WERI-Rb-1 (cell line): ENCODE data around the gene TMCC3.

Experiments used
- DNase-seq: peaks from one replicate; pipeline ENCODE4 v3.0.0-alpha.2; 2020
- H3K27ac ChIP-seq: fragments of 250-450 bp; sonication (Bioruptor Pico); 2 replicates; pipeline ENCODE4 v1.5.1; 2020; ENCODE audit warnings: mild to moderate bottlenecking, moderate library complexity
- H3K27me3 ChIP-seq: fragments of 250-450 bp; sonication (Bioruptor Pico); 2 replicates; pipeline ENCODE4 v1.5.1; 2021; ENCODE audit warnings: mild to moderate bottlenecking, low read depth, moderate library complexity; ENCODE audit not compliant: insufficient read depth, severe bottlenecking
- H3K36me3 ChIP-seq: fragments of 250-450 bp; sonication (Bioruptor Pico); 2 replicates; pipeline ENCODE4 v1.5.1; 2020; ENCODE audit warnings: mild to moderate bottlenecking, moderate library complexity
- H3K4me3 ChIP-seq: 2 replicates; pipeline ENCODE4 v1.5.1; 2011; ENCODE audit warnings: low read depth, mild to moderate bottlenecking, control low read depth, low read length
- H3K9me3 ChIP-seq: fragments of 250-450 bp; sonication (Bioruptor Pico); 2 replicates; pipeline ENCODE4 v1.5.1; 2021; ENCODE audit warnings: mild to moderate bottlenecking, moderate library complexity; ENCODE audit not compliant: severe bottlenecking
- TF ChIP-seq, protein P1 (sequence below): IDR thresholded peaks from 2 replicates; pipeline ENCODE4 v1.5.1; 2011; ENCODE audit warnings: low read depth, mild to moderate bottlenecking, control low read depth, inconsistent platforms, low read length

TMCC3 gene

DNA sequence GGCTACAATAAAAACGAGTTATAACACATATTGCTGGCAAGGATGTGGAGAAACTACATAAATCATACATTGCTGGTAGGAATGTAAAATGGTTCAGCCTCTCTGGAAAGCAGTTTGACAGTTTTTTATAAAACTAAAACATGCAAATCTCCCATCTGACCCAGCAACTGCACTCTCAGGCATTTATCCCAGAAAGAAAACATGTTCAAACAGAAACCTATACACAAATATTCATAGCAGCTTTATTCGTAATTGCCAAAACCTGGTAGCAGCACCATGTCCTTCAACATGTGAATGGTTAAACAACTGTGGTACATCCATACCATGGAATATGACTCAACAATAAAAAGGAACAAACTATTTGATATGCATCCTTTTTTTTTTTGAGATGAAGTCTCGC lies 10.1 kb upstream of the TMCC3 start:
- Histone ChIP-seq H3K9me3 (no peaks in the 10 kb centered on the region), H3K36me3 (no peaks in the 10 kb centered on the region), H3K27ac (no peak overlapping the region), H3K27me3 (no peaks in the 10 kb centered on the region), H3K4me3 (no peak overlapping the region)
- DNase-seq = no peak
- TF ChIP-seq, protein P1, sequence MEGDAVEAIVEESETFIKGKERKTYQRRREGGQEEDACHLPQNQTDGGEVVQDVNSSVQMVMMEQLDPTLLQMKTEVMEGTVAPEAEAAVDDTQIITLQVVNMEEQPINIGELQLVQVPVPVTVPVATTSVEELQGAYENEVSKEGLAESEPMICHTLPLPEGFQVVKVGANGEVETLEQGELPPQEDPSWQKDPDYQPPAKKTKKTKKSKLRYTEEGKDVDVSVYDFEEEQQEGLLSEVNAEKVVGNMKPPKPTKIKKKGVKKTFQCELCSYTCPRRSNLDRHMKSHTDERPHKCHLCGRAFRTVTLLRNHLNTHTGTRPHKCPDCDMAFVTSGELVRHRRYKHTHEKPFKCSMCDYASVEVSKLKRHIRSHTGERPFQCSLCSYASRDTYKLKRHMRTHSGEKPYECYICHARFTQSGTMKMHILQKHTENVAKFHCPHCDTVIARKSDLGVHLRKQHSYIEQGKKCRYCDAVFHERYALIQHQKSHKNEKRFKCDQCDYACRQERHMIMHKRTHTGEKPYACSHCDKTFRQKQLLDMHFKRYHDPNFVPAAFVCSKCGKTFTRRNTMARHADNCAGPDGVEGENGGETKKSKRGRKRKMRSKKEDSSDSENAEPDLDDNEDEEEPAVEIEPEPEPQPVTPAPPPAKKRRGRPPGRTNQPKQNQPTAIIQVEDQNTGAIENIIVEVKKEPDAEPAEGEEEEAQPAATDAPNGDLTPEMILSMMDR = no peak

DNA sequence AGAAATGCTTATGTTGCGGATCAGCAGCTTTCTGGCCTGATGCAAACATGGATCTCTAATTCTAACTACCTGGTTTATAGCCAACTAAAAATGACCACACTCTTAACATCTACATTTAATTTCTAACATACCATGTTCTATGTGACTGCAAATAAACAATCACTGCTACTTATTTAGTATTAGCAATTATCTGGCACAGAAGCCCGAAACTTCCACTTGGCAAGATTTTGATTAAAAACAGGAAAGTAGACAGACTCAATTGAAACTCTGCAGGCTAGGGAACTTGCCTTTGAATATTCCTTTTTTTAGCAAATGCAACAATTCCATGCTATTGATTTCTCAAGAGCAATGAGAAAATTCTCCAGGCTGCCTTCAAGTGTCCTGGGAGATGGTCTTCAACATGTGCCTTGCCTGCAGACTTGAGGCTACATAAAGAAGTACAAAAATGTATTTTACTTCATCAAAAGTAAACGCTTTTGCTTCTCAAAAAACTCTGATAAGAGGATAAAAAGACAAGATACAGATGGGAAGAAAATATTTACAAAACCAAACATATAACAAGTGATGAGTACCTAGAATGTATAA lies 9.1 kb upstream of the TMCC3 start:
- Histone ChIP-seq H3K36me3 (no peaks in the 10 kb centered on the region), H3K27ac (no peak overlapping the region)

DNA sequence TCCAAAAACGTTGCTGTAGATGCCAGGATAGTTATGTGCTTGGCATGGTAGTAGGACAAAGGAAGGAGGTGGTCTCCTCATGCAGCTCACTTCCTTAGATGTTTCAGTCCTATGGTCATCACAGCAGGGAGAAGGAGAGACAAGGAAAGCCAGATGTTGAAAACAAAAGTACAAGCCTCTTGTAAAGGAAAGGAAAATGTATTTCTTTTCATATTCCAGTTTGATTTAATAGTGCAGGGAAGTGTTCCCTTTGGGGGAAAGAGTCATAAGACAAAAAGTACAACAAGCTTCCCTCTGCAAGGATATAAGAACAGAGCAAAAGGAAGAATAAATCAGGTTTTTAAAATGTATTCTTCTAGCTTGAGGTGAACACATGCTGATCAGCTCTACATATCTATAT lies 8.6 kb upstream of the TMCC3 start:
- Histone ChIP-seq H3K27ac (no peak overlapping the region), H3K4me3 (no peak overlapping the region), H3K27me3 (no peaks in the 10 kb centered on the region), H3K9me3 (no peaks in the 10 kb centered on the region), H3K36me3 (no peaks in the 10 kb centered on the region)
- no peak for DNase-seq
- TF ChIP-seq, protein P1 = no peak

More for the DNA sequence above, 9.1 kb upstream of the TMCC3 start:
- no peak for DNase-seq
- H3K4me3 ChIP-seq = no peak overlapping the region
- no peaks in the 10 kb centered on the region for H3K27me3 ChIP-seq
- no peaks in the 10 kb centered on the region for H3K9me3 ChIP-seq
- TF ChIP-seq, protein P1 = no peak

DNA sequence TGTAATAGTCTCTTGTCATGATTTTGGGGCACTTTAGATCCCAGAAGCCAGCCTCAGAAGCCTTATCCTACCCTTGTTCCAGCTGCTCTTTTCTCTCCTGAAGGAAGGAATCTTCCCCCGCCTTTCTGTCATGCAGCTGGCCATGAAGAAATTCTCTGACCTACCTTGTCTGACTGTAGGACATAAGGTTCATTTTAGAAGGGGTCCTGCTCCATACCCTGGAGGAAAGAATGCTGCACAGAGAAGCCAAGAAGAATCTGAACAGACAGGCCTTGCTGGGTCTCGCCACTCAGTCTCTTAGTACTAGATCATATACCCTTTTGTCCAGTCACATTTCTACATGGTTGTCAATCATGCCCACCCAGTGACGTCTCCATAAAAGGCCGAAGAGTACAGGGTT lies 6.2 kb upstream of the TMCC3 start:
- Histone ChIP-seq H3K27me3 (no peaks in the 10 kb centered on the region), H3K4me3 (no peak overlapping the region), H3K9me3 (no peaks in the 10 kb centered on the region), H3K36me3 (no peaks in the 10 kb centered on the region), H3K27ac (no peak overlapping the region)
- DNase-seq = no peak
- TF ChIP-seq, protein P1 = no peak

DNA sequence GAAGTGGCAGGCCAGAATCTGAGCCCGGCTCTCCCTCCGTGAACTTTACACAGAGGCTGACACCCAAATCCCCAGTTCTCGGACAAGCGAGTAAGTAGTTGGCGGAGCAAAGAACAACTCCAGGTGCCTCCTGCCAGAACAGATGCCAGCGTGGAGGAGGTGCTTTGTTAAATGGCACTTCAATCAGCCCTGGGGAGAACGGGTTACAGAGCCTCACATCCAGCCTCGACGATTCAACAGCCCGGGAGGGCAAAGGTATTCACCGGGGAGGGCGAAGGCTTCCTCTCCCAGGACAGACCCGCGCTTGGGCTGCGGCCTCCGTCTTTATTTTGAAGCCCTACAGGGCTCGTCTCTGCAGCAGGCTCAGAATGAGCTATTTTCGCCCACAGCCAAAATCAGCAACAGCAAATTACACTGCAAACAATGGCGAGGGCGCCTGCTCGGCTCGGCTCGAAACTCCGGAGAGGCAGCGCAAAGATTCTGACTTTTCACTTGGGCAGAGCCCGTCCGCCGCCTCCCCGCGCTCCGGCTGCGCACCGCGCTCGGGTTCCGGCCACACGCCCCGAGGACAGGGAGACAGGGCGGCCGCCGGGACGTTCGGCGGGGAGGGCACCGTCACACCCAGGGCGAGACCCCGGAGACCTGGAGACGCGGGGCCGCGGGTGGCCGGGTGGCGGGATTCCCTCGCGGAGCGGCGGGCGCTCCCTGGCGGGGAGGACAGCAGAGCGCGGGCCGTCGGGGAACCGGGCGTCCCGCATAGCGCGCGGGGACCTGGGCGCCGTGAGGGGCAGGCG lies 811 bp downstream of the TMCC3 start:
- H3K9me3 ChIP-seq = no peaks in the 10 kb centered on the region
- H3K27ac ChIP-seq = no peak overlapping the region
- H3K36me3 ChIP-seq = no peaks in the 10 kb centered on the region
- H3K4me3 ChIP-seq = peak overlapping the region; percentile 57
- TF ChIP-seq, protein P1 = peak; percentile 52
- no peaks in the 10 kb centered on the region for H3K27me3 ChIP-seq
- DNase-seq = peak; percentile 43

DNA sequence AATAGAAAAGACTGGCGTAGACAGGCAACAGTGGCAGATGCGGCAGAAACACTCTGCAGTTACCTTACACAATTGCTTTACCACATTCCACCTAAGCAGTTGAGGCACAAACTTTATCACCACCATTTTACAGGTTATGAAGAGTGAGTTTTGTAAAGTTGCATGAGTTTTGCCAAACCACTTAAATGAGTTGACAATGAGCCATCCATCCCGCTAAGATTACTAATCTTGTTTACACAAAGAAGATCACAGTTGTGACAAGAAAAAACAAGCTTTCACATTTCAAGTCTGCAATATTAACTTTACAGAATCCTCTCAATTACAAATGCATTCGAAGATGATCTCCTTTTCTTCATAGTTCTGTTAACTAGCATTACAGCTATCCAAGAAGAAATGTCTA lies 1.8 kb downstream of the TMCC3 start:
- no peak for DNase-seq
- H3K27me3 ChIP-seq = no peaks in the 10 kb centered on the region
- no peaks in the 10 kb centered on the region for H3K36me3 ChIP-seq
- no peaks in the 10 kb centered on the region for H3K9me3 ChIP-seq
- no peak overlapping the region for H3K27ac ChIP-seq
- no peak overlapping the region for H3K4me3 ChIP-seq
- TF ChIP-seq, protein P1 = no peak
